C4-2B (cell line): ENCODE measurements around the gene STAT4.

ENCODE experiments used
- ZFX ChIP-seq: fragments of 450-650 bp; IDR thresholded peaks from 2 replicates; pipeline ENCODE4 v1.6.1; 2017
- TF ChIP-seq, protein P1 (sequence below): fragments of 450-650 bp; conservative IDR thresholded peaks from 2 replicates; pipeline ENCODE4 v1.5.1; 2017; ENCODE audit warnings: mild to moderate bottlenecking

DNA sequence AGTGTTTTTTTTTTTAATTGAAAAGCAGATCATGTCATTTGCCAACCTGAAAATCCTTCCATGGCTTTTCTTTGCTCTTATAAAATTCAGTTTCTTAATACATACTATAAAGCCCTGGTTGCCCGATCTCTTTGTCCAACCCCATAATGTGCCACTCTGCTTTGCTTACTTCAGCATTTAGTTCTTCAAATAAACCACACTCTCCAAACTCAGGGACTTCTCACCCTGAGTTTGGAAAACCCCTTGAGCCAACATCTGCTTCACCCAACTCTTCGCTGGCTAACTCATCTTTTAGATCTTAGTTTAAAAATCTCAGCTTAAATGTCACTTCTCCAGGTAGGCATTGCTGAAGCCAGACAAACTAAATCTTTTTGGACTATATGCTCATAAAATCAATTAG, 135.6 kb downstream of the STAT4 start:
- TF ChIP-seq, protein P1, sequence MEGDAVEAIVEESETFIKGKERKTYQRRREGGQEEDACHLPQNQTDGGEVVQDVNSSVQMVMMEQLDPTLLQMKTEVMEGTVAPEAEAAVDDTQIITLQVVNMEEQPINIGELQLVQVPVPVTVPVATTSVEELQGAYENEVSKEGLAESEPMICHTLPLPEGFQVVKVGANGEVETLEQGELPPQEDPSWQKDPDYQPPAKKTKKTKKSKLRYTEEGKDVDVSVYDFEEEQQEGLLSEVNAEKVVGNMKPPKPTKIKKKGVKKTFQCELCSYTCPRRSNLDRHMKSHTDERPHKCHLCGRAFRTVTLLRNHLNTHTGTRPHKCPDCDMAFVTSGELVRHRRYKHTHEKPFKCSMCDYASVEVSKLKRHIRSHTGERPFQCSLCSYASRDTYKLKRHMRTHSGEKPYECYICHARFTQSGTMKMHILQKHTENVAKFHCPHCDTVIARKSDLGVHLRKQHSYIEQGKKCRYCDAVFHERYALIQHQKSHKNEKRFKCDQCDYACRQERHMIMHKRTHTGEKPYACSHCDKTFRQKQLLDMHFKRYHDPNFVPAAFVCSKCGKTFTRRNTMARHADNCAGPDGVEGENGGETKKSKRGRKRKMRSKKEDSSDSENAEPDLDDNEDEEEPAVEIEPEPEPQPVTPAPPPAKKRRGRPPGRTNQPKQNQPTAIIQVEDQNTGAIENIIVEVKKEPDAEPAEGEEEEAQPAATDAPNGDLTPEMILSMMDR, result no peak
- no peak for TF ChIP-seq ZFX
